ENCODE data around the gene LHFPL4.

GRCh38 chr3:9595877-9596276, 42.3 kb upstream of the LHFPL4 start:
- TF ChIP-seq CTCF (IDR thresholded peaks at IDR 0.05; ENCODE audit: insufficient read depth, low read length) (no peak), REST (IDR thresholded peaks at IDR 0.05; ENCODE audit: insufficient replicate concordance, low read depth) (no peak), SPI1 (IDR thresholded peaks at IDR 0.05; ENCODE audit: borderline replicate concordance, low read depth) (no peak), POLR2AphosphoS5 (IDR thresholded peaks at IDR 0.05; ENCODE audit: low read depth) (no peak), GABPA (IDR thresholded peaks at IDR 0.05; ENCODE audit: low read depth) (no peak)

All from HL-60 (cell line).